ACC112 (cell line): Measurements from ENCODE around the gene TNNT3.
"Not testable (repeated sequence)": the region's sequence is repeated elsewhere in the genome, so short reads cannot be mapped to it uniquely, and the experiment has no call there.

ENCODE experiments used
- H2AFZ ChIP-seq: fragments of 200-600 bp; sonication (generic); one replicate; pipeline ENCODE4 v1.6.0; 2017; ENCODE audit warnings: antibody characterized with exemption, low read length; ENCODE audit not compliant: unreplicated experiment
- H3K27ac ChIP-seq: fragments of 200-600 bp; sonication (generic); 2 replicates; pipeline ENCODE4 v1.5.1; 2014; ENCODE audit warnings: low read depth, mild to moderate bottlenecking, antibody characterized with exemption, low read length, moderate library complexity
- H3K27me3 ChIP-seq: fragments of 200-600 bp; sonication (generic); 2 replicates; pipeline ENCODE4 v1.6.1; 2014; ENCODE audit warnings: mild to moderate bottlenecking, antibody characterized with exemption, low read length, moderate library complexity, mixed read lengths; ENCODE audit not compliant: insufficient read depth
- H3K36me3 ChIP-seq: fragments of 200-600 bp; sonication (generic); 2 replicates; pipeline ENCODE4 v1.6.1; 2016; ENCODE audit warnings: mild to moderate bottlenecking, antibody characterized with exemption, low read length, moderate library complexity, mixed read lengths; ENCODE audit not compliant: insufficient read depth
- H3K4me1 ChIP-seq: fragments of 200-600 bp; sonication (generic); one replicate; pipeline ENCODE4 v1.6.1; 2016; ENCODE audit warnings: low read length, mixed read lengths; ENCODE audit not compliant: insufficient read depth, unreplicated experiment, control insufficient read depth
- H3K4me3 ChIP-seq: fragments of 200-600 bp; sonication (generic); 2 replicates; pipeline ENCODE4 v1.5.1; 2014; ENCODE audit warnings: mild to moderate bottlenecking, low read depth, low read length
- H3K79me2 ChIP-seq: fragments of 200-600 bp; sonication (generic); one replicate; pipeline ENCODE4 v1.6.0; 2016; ENCODE audit warnings: low read length; ENCODE audit not compliant: control insufficient read depth, unreplicated experiment, insufficient read depth

Gene TNNT3

GRCh38 chr11:1882265-1883238, 37.0 kb upstream of the TNNT3 start:
- no peak overlapping the region for H3K4me3 ChIP-seq
- no peak overlapping the region for H2AFZ ChIP-seq
- no peaks in the 10 kb centered on the region for H3K79me2 ChIP-seq
- no peaks in the 10 kb centered on the region for H3K27me3 ChIP-seq
- H3K27ac ChIP-seq: no peak overlapping the region
- H3K4me1 ChIP-seq: peaks cover 12% of the 10 kb centered on the region
- no peaks in the 10 kb centered on the region for H3K36me3 ChIP-seq

GRCh38 chr11:1883346-1884302, 35.9 kb upstream of the TNNT3 start:
- H3K36me3 ChIP-seq: no peaks in the 10 kb centered on the region
- H3K27me3 ChIP-seq: no peaks in the 10 kb centered on the region
- H3K4me1 ChIP-seq: peaks cover 9% of the 10 kb centered on the region
- no peak overlapping the region for H2AFZ ChIP-seq
- H3K27ac ChIP-seq: no peak overlapping the region
- no peaks in the 10 kb centered on the region for H3K79me2 ChIP-seq
- no peak overlapping the region for H3K4me3 ChIP-seq

- Histone ChIP-seq H2AFZ (no peak overlapping the region), H3K4me3 (no peak overlapping the region), H3K27me3 (no peaks in the 10 kb centered on the region), H3K79me2 (no peaks in the 10 kb centered on the region), H3K4me1 (peaks cover 9% of the 10 kb centered on the region), H3K27ac (no peak overlapping the region), H3K36me3 (no peaks in the 10 kb centered on the region)
Observed at GRCh38 chr11:1884303-1884700, 35.2 kb upstream of the TNNT3 start.

- H3K4me3 ChIP-seq, H3K36me3 ChIP-seq, H3K79me2 ChIP-seq, H3K27me3 ChIP-seq, H2AFZ ChIP-seq, H3K4me1 ChIP-seq, H3K27ac ChIP-seq: not testable (repeated sequence)
Observed at GRCh38 chr11:1886551-1886950, 33.0 kb upstream of the TNNT3 start.

- no peak overlapping the region for H3K4me3 ChIP-seq
- no peaks in the 10 kb centered on the region for H3K27me3 ChIP-seq
- H2AFZ ChIP-seq: no peak overlapping the region
- H3K79me2 ChIP-seq: no peaks in the 10 kb centered on the region
- H3K36me3 ChIP-seq: no peaks in the 10 kb centered on the region
- H3K27ac ChIP-seq: no peak overlapping the region
- no peaks in the 10 kb centered on the region for H3K4me1 ChIP-seq
Observed at GRCh38 chr11:1887451-1888346, 31.8 kb upstream of the TNNT3 start.

GRCh38 chr11:1888347-1888753, 31.2 kb upstream of the TNNT3 start:
- H2AFZ ChIP-seq: no peak overlapping the region
- H3K4me3 ChIP-seq: no peak overlapping the region
- H3K4me1 ChIP-seq: no peaks in the 10 kb centered on the region
- H3K36me3 ChIP-seq: no peaks in the 10 kb centered on the region
- no peak overlapping the region for H3K27ac ChIP-seq
- no peaks in the 10 kb centered on the region for H3K27me3 ChIP-seq
- H3K79me2 ChIP-seq: no peaks in the 10 kb centered on the region

GRCh38 chr11:1888811-1889210, 30.7 kb upstream of the TNNT3 start:
- no peak overlapping the region for H3K4me3 ChIP-seq
- no peak overlapping the region for H3K27ac ChIP-seq
- no peak overlapping the region for H2AFZ ChIP-seq
- no peaks in the 10 kb centered on the region for H3K36me3 ChIP-seq
- H3K4me1 ChIP-seq: no peaks in the 10 kb centered on the region
- no peaks in the 10 kb centered on the region for H3K27me3 ChIP-seq
- no peaks in the 10 kb centered on the region for H3K79me2 ChIP-seq

GRCh38 chr11:1889224-1889930, 30.1 kb upstream of the TNNT3 start:
- Histone ChIP-seq H2AFZ (no peak overlapping the region), H3K27ac (no peak overlapping the region), H3K4me1 (no peaks in the 10 kb centered on the region), H3K36me3 (no peaks in the 10 kb centered on the region), H3K27me3 (no peaks in the 10 kb centered on the region), H3K4me3 (no peak overlapping the region), H3K79me2 (no peaks in the 10 kb centered on the region)

- Histone ChIP-seq H3K79me2 (no peaks in the 10 kb centered on the region), H3K27me3 (no peaks in the 10 kb centered on the region), H3K4me1 (no peaks in the 10 kb centered on the region), H3K36me3 (no peaks in the 10 kb centered on the region), H3K27ac (no peak overlapping the region), H2AFZ (no peak overlapping the region), H3K4me3 (no peak overlapping the region)
Observed at GRCh38 chr11:1889941-1890855, 29.3 kb upstream of the TNNT3 start.
